Smooth muscle cell (in vitro differentiated cells): ENCODE measurements around the gene POLD4. TPM values are rescaled to one million over a fixed set of nuclear protein-coding genes. Genes with fewer than 3 reads are reported as not detected.
"Not testable (repeated sequence)": the region's sequence is repeated elsewhere in the genome, so short reads cannot be mapped to it uniquely, and the experiment has no call there.

Experiments used
- DNase-seq: peaks from one replicate; lab custom pipeline; 2025; ENCODE audit not compliant: unreplicated experiment; lab: John Stamatoyannopoulos, UW
- H2AFZ ChIP-seq: fragments of 200-600 bp; sonication (generic); 2 replicates; pipeline ENCODE4 v1.6.0; 2016; ENCODE audit warnings: antibody characterized with exemption, low read depth, mild to moderate bottlenecking
- H3F3A ChIP-seq: fragments of 200-600 bp; sonication (generic); 2 replicates; pipeline ENCODE4 v1.6.0; 2017; ENCODE audit warnings: antibody characterized with exemption, low read depth
- H3K27ac ChIP-seq: fragments of 200-600 bp; sonication (generic); 2 replicates; pipeline ENCODE4 v1.5.1; 2016; ENCODE audit warnings: low read depth, mild to moderate bottlenecking
- H3K27me3 ChIP-seq: fragments of 200-600 bp; sonication (generic); 2 replicates; pipeline ENCODE4 v1.6.1; 2016; ENCODE audit warnings: low read depth, mild to moderate bottlenecking
- H3K36me3 ChIP-seq: fragments of 200-600 bp; sonication (generic); 2 replicates; pipeline ENCODE4 v1.5.1; 2016; ENCODE audit warnings: low read depth
- H3K4me1 ChIP-seq: fragments of 200-600 bp; sonication (generic); 2 replicates; pipeline ENCODE4 v1.5.1; 2016; ENCODE audit warnings: low read depth
- H3K4me2 ChIP-seq: fragments of 200-600 bp; sonication (generic); 2 replicates; pipeline ENCODE4 v1.6.0; 2016; ENCODE audit warnings: mild to moderate bottlenecking
- H3K4me3 ChIP-seq: fragments of 200-600 bp; sonication (generic); 2 replicates; pipeline ENCODE4 v1.5.1; 2016; ENCODE audit warnings: mild to moderate bottlenecking
- H3K79me2 ChIP-seq: fragments of 200-600 bp; sonication (generic); 2 replicates; pipeline ENCODE4 v1.6.0; 2016; ENCODE audit warnings: low read depth, mild to moderate bottlenecking
- H3K9ac ChIP-seq: fragments of 200-600 bp; sonication (generic); 2 replicates; pipeline ENCODE4 v1.6.0; 2016; ENCODE audit warnings: low read depth
- H3K9me3 ChIP-seq: fragments of 200-600 bp; sonication (generic); replicated peaks from 2 replicates; pipeline ENCODE4 v1.5.1; 2016; ENCODE audit warnings: low read depth
- H4K20me1 ChIP-seq: fragments of 200-600 bp; sonication (generic); 2 replicates; pipeline ENCODE4 v1.6.0; 2016; ENCODE audit warnings: low read depth
- CTCF ChIP-seq: fragments of 200-600 bp; sonication (generic); IDR thresholded peaks from 2 replicates; pipeline ENCODE4 v1.5.1; 2017; ENCODE audit warnings: borderline replicate concordance, mild to moderate bottlenecking, antibody characterized with exemption; ENCODE audit not compliant: insufficient read depth, poor library complexity, severe bottlenecking
- WGBS: methylation state at CpG from one replicate; pipeline ENCODE4 v1.1.7; 2016; ENCODE audit warnings: low lambda C conversion rate; 5-methylcytosine and 5-hydroxymethylcytosine counted together
- polyA plus RNA-seq: library from polyadenylated mRNA; unstranded; fragments of >200 nt; fragmentation: Nextera tagmentation; extraction: Ambion mirVana; gene quantifications from 2 replicates; pipeline ENCODE4 v1.2.1, GENCODE V29; 2016
- total RNA-seq: library from RNA; depleted of rRNA; stranded (reverse); fragments of >200 nt; gene quantifications from 2 replicates; pipeline ENCODE4 v1.2.3, GENCODE V29; 2014

POLD4 gene
- total and polyA plus RNA-seq, 2 experiments from 2014 or later = 61.4 to 113 TPM

DNA sequence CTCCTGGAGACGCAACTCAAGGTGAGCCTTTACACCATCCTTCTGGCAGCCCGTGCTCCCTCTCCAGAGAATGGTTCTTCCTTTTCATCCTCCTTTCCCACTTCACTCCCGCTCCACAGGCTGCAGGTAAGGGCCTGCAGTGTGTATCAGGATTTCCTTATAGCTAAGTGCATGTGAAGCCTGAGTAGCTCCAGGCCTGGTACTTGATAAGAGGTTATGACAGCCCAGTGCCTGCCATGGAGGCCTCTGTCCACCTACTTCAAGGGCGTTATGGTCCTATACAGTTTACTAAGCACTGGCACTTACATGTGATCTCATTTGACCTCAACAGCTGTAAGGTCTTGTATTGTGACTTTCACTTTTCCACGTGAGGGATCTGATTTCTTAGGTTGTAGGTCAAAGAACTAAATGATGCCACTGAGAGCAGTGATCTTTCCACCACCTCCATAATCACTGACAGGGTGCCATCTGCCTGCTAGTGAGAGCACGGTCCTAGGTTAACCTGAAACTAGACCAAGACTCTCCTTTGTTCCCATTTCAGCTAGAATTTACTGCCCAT, 32.0 kb downstream of the POLD4 start:
- Histone ChIP-seq H3K4me1 (no peaks in the 10 kb centered on the region), H2AFZ (no peak overlapping the region), H3K4me3 (no peak overlapping the region), H3K4me2 (no peak overlapping the region), H3K27ac (no peak overlapping the region), H4K20me1 (no peaks in the 10 kb centered on the region), H3K36me3 (no peaks in the 10 kb centered on the region), H3K9me3 (no peaks in the 10 kb centered on the region), H3K79me2 (no peaks in the 10 kb centered on the region), H3K27me3 (no peaks in the 10 kb centered on the region), H3F3A (no peaks in the 10 kb centered on the region), H3K9ac (no peak overlapping the region)
- 95% methylated on average over 6 of the region's 6 CpGs for WGBS
- no peak for TF ChIP-seq CTCF
- no peak for DNase-seq

DNA sequence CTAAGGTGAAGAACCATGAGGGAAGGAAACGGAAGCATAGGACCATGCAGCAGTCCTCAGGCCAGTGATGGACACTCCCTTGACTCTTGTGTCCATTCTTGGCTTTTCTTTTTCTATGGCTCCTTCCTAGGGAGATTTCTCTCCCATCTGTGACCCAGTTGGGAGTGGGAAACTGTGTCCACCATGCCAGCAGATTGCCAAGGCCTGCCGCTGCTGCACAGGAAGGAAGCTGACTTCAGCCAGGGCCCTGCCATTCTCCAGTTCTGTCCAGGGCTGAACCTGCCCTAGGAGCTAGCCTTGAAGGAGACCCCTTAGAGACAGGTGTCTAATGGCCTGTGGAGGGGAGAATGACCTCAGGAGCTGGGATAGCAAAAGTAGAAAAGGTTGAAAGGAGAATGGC, 32.7 kb downstream of the POLD4 start:
- no peak for TF ChIP-seq CTCF
- no peak overlapping the region for H2AFZ ChIP-seq
- 96% methylated on average over 2 of the region's 2 CpGs for WGBS
- DNase-seq = no peak
- H4K20me1 ChIP-seq = no peaks in the 10 kb centered on the region
- no peak overlapping the region for H3K27ac ChIP-seq
- H3K4me2 ChIP-seq = no peak overlapping the region
- no peaks in the 10 kb centered on the region for H3K4me1 ChIP-seq
- H3K9ac ChIP-seq = no peak overlapping the region
- H3K4me3 ChIP-seq = no peak overlapping the region
- H3K79me2 ChIP-seq = no peaks in the 10 kb centered on the region
- H3K27me3 ChIP-seq = no peaks in the 10 kb centered on the region
- H3F3A ChIP-seq = no peaks in the 10 kb centered on the region
- no peaks in the 10 kb centered on the region for H3K36me3 ChIP-seq
- H3K9me3 ChIP-seq = no peaks in the 10 kb centered on the region

DNA sequence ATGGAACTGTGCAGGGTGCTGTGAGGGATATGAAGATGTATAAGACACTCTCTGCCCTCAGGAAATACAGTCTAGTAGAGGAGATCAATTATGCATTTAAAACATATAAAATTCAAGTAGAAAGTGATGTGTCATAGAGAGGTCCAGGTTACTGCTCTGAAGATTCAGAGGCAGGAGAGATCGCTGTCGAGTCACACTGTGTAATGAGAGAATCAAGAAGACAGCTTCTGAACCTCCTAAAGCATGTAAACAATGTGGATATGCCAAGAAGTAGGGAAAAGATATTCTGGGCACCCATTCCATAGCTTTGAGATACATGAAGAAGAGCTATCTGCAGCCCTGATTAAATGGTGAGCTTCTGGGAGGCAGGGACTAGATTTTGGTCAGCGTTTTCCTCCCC, 33.3 kb downstream of the POLD4 start:
- WGBS = 88% methylated on average over 3 of the region's 3 CpGs
- H3K27ac ChIP-seq = no peak overlapping the region
- H3K36me3 ChIP-seq = no peaks in the 10 kb centered on the region
- H3K27me3 ChIP-seq = no peaks in the 10 kb centered on the region
- H3K9me3 ChIP-seq = no peaks in the 10 kb centered on the region
- no peaks in the 10 kb centered on the region for H3F3A ChIP-seq
- no peak for TF ChIP-seq CTCF
- no peak for DNase-seq
- H4K20me1 ChIP-seq = no peaks in the 10 kb centered on the region
- no peak overlapping the region for H3K4me2 ChIP-seq
- no peak overlapping the region for H3K9ac ChIP-seq
- H3K79me2 ChIP-seq = no peaks in the 10 kb centered on the region
- H2AFZ ChIP-seq = no peak overlapping the region
- H3K4me3 ChIP-seq = no peak overlapping the region
- H3K4me1 ChIP-seq = no peaks in the 10 kb centered on the region

- H3K27ac ChIP-seq, DNase-seq, H3K79me2 ChIP-seq, H2AFZ ChIP-seq, H3K36me3 ChIP-seq, H3F3A ChIP-seq, H3K27me3 ChIP-seq, H3K4me1 ChIP-seq, H3K9me3 ChIP-seq, H4K20me1 ChIP-seq, H3K9ac ChIP-seq: not testable (repeated sequence)
- WGBS = 93% methylated on average over 12 of the region's 12 CpGs
- peak overlapping the region; percentile 91 for H3K4me2 ChIP-seq
- H3K4me3 ChIP-seq = peak overlapping the region; percentile 74
Observed at GRCh38 chr11:67318876-67319275, 34.5 kb downstream of the POLD4 start.
